Lower lobe of right lung (tissue), 2 donors: Measurements from ENCODE around the gene APOB. TPM values are rescaled to one million over a fixed set of nuclear protein-coding genes. Genes with fewer than 3 reads are reported as not detected.

Experiments
- ATAC-seq, 2 donors: fragments of 200-7000 bp; cut with Tn5 transposase; one replicate each; pipeline ENCODE4 v1.9.1; 2020 to 2022; ENCODE audit warnings: mild to moderate bottlenecking in 2 of 2, moderate library complexity in 2 of 2
- DNase-seq: peaks from one replicate; pipeline ENCODE4 v3.0.0-alpha.2; 2020
- H3K27ac ChIP-seq: fragments of 200-600 bp; one replicate; pipeline ENCODE4 v1.8.0; 2022
- H3K27me3 ChIP-seq: fragments of 200-600 bp; one replicate; pipeline ENCODE4 v1.8.0; 2022; ENCODE audit warnings: low read depth
- H3K36me3 ChIP-seq: fragments of 200-600 bp; one replicate; pipeline ENCODE4 v1.8.0; 2022; ENCODE audit warnings: mild to moderate bottlenecking
- H3K4me1 ChIP-seq: fragments of 200-600 bp; one replicate; pipeline ENCODE4 v1.8.0; 2022
- H3K4me3 ChIP-seq: fragments of 200-600 bp; one replicate; pipeline ENCODE4 v1.8.0; 2022; ENCODE audit warnings: mild to moderate bottlenecking
- H3K9me3 ChIP-seq: fragments of 200-600 bp; one replicate; pipeline ENCODE4 v1.8.0; 2022
- CTCF ChIP-seq: fragments of 200-600 bp; IDR thresholded peaks from one replicate; pipeline ENCODE4 v1.8.0; 2022; ENCODE audit warnings: antibody characterized with exemption, mild to moderate bottlenecking
- intact Hi-C: fragments of 100-400 bp; cut with DNase I; formaldehyde crosslinking; loops from one replicate; pipeline ENCODE4 v1.11.0; 2022
- total RNA-seq: library from RNA; stranded (reverse); fragmentation: NEBNext Ultra II Directional; extraction: Animal tissue kit (Norgen Biotek cat#: 25700); gene quantifications from one replicate; pipeline ENCODE4 v1.2.1, GENCODE V29; 2021
- donor health status: DM: no; HTN: yes; CAD: no; lungs with severe emphysema.

The APOB gene
- total RNA-seq, 1 donor from 2014 or later, result 0.53 TPM

- intact Hi-C loops, result no loop called here
- DNase-seq (no peak), ATAC-seq (no peak)
- Histone ChIP-seq H3K9me3 (no peaks in the 10 kb centered on the region), H3K4me1 (no peaks in the 10 kb centered on the region), H3K4me3 (no peak overlapping the region), H3K36me3 (no peaks in the 10 kb centered on the region), H3K27me3 (no peaks in the 10 kb centered on the region), H3K27ac (no peak overlapping the region)
- TF ChIP-seq CTCF, result no peak
Observed at GRCh38 chr2:20997953-20998722, 45.7 kb downstream of the APOB start.

GRCh38 chr2:20994130-20994529 is 49.7 kb downstream of the APOB start:
- H3K36me3 ChIP-seq, result no peaks in the 10 kb centered on the region
- H3K27me3 ChIP-seq, result no peaks in the 10 kb centered on the region
- no peak for TF ChIP-seq CTCF
- no peak overlapping the region for H3K4me3 ChIP-seq
- H3K9me3 ChIP-seq, result no peaks in the 10 kb centered on the region
- no peak overlapping the region for H3K27ac ChIP-seq
- ATAC-seq (no peak), DNase-seq (no peak)
- intact Hi-C loops, result no loop called here
- H3K4me1 ChIP-seq, result no peaks in the 10 kb centered on the region

GRCh38 chr2:20992201-20992711 is 51.6 kb downstream of the APOB start:
- no peak overlapping the region for H3K27ac ChIP-seq
- TF ChIP-seq CTCF, result no peak

GRCh38 chr2:20990442-20991430 is 53.1 kb downstream of the APOB start:
- Histone ChIP-seq H3K36me3 (no peaks in the 10 kb centered on the region), H3K27me3 (no peaks in the 10 kb centered on the region), H3K4me1 (no peaks in the 10 kb centered on the region), H3K9me3 (no peaks in the 10 kb centered on the region), H3K4me3 (no peak overlapping the region), H3K27ac (no peak overlapping the region)
- no peak for DNase-seq
- TF ChIP-seq CTCF, result no peak
- intact Hi-C loops, result no loop called here
- ATAC-seq, result no peak

More at GRCh38 chr2:20992201-20992711, 51.6 kb downstream of the APOB start:
- intact Hi-C loops, result no loop called here
- H3K9me3 ChIP-seq, result no peaks in the 10 kb centered on the region
- ATAC-seq (peak; percentile 53), DNase-seq (no peak)
- no peaks in the 10 kb centered on the region for H3K36me3 ChIP-seq
- no peaks in the 10 kb centered on the region for H3K27me3 ChIP-seq
- H3K4me1 ChIP-seq, result no peaks in the 10 kb centered on the region
- no peak overlapping the region for H3K4me3 ChIP-seq

- no peak for ATAC-seq
- Histone ChIP-seq H3K36me3 (no peaks in the 10 kb centered on the region), H3K4me1 (no peaks in the 10 kb centered on the region), H3K27me3 (no peaks in the 10 kb centered on the region), H3K9me3 (no peaks in the 10 kb centered on the region), H3K4me3 (no peak overlapping the region), H3K27ac (no peak overlapping the region)
- intact Hi-C loops, result no loop called here
- DNase-seq, result no peak
- no peak for TF ChIP-seq CTCF
Observed at GRCh38 chr2:20989404-20989803, 54.5 kb downstream of the APOB start.
